Glutamatergic neuron (in vitro differentiated cells): ENCODE measurements around the gene ROPN1. TPM values are rescaled to one million over a fixed set of nuclear protein-coding genes. Genes with fewer than 3 reads are reported as not detected.
"Not testable (repeated sequence)": the region's sequence is repeated elsewhere in the genome, so short reads cannot be mapped to it uniquely, and the experiment has no call there.

Source experiments
- DNase-seq: peaks from one replicate; pipeline ENCODE4 v3.0.0; 2022
- H3K27ac Mint-ChIP-seq: one replicate; pipeline ENCODE4 v1.8.0; 2020; ENCODE audit warnings: mild to moderate bottlenecking, mixed read lengths, inconsistent platforms; ENCODE audit not compliant: unreplicated experiment
- H3K27me3 Mint-ChIP-seq: one replicate; pipeline ENCODE4 v1.8.0; 2020; ENCODE audit warnings: mild to moderate bottlenecking, moderate library complexity, mixed read lengths, inconsistent platforms; ENCODE audit not compliant: unreplicated experiment
- H3K36me3 Mint-ChIP-seq: one replicate; pipeline ENCODE4 v1.8.0; 2020; ENCODE audit warnings: mild to moderate bottlenecking, mixed read lengths, inconsistent platforms; ENCODE audit not compliant: unreplicated experiment
- H3K4me1 Mint-ChIP-seq: one replicate; pipeline ENCODE4 v1.8.0; 2020; ENCODE audit warnings: mild to moderate bottlenecking, low read depth, mixed read lengths, inconsistent platforms; ENCODE audit not compliant: unreplicated experiment
- H3K4me3 Mint-ChIP-seq: one replicate; pipeline ENCODE4 v1.8.0; 2020; ENCODE audit warnings: mild to moderate bottlenecking, mixed read lengths, inconsistent platforms; ENCODE audit not compliant: unreplicated experiment
- H3K9me3 Mint-ChIP-seq: one replicate; pipeline ENCODE4 v1.8.0; 2020; ENCODE audit warnings: mild to moderate bottlenecking, moderate library complexity, mixed read lengths, inconsistent platforms; ENCODE audit not compliant: unreplicated experiment
- CTCF ChIP-seq: fragments of 200-600 bp; sonication (generic); IDR thresholded peaks from one replicate; pipeline ENCODE4 v1.5.0; 2021; ENCODE audit not compliant: partially characterized antibody, unreplicated experiment
- total RNA-seq: library from RNA; stranded (reverse); fragmentation: NEBNext Ultra II Directional; extraction: Animal tissue kit (Norgen Biotek cat#: 25700); gene quantifications from one replicate; pipeline ENCODE4 v1.2.1, GENCODE V29; 2021; ENCODE audit not compliant: unreplicated experiment

Gene ROPN1
- total RNA-seq, 1 donor from 2014 or later = not detected

- peaks cover 5% of the 10 kb centered on the region for H3K9me3 Mint-ChIP-seq
- no peak overlapping the region for H3K4me3 Mint-ChIP-seq
- H3K36me3 Mint-ChIP-seq = no peaks in the 10 kb centered on the region
- H3K27me3 Mint-ChIP-seq = peaks cover 4% of the 10 kb centered on the region
- H3K4me1 Mint-ChIP-seq = peaks cover 12% of the 10 kb centered on the region
- H3K27ac Mint-ChIP-seq = no peak overlapping the region
- no peak for DNase-seq
- TF ChIP-seq CTCF = no peak
Measured at GRCh38 chr3:124026516-124026915, 34.6 kb upstream of the ROPN1 start.

DNA sequence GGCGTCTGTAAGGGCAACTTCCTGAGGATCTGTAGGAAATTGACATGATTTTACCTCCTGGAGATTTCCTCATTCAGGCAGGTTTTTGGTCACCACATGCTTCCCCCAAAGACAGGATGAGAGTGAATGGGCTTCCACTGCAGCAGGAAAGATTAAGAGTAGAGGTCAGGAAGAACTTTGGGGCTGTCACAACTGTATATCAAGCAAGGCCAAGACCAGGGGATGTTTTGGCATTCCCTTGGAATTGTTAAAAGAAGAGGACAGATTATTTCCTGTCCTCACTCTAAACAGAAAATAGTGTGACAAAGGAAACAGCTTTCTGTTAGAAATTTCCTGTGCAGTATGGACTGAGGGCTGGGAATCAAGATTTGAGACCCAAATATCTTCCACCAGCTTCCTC is 31.6 kb upstream of the ROPN1 start:
- not testable (repeated sequence) for H3K27me3 Mint-ChIP-seq, H3K27ac Mint-ChIP-seq, DNase-seq, H3K4me1 Mint-ChIP-seq, H3K4me3 Mint-ChIP-seq, H3K9me3 Mint-ChIP-seq
- H3K36me3 Mint-ChIP-seq = peaks cover 11% of the 10 kb centered on the region

- no peak for TF ChIP-seq CTCF
- no peak for DNase-seq
- peaks cover 31% of the 10 kb centered on the region for H3K4me1 Mint-ChIP-seq
- no peaks in the 10 kb centered on the region for H3K27me3 Mint-ChIP-seq
- H3K27ac Mint-ChIP-seq = no peak overlapping the region
- no peak overlapping the region for H3K4me3 Mint-ChIP-seq
- H3K9me3 Mint-ChIP-seq = peaks cover 3% of the 10 kb centered on the region
- peaks cover 11% of the 10 kb centered on the region for H3K36me3 Mint-ChIP-seq
Measured at GRCh38 chr3:124019291-124019690, 27.4 kb upstream of the ROPN1 start.

GRCh38 chr3:124017502-124017901 is 25.6 kb upstream of the ROPN1 start:
- H3K27ac Mint-ChIP-seq, H3K4me3 Mint-ChIP-seq, DNase-seq, H3K9me3 Mint-ChIP-seq, H3K27me3 Mint-ChIP-seq: not testable (repeated sequence)
- Mint-ChIP-seq H3K4me1 (peaks cover 32% of the 10 kb centered on the region), H3K36me3 (peaks cover 11% of the 10 kb centered on the region)

GRCh38 chr3:124016483-124016882 is 24.6 kb upstream of the ROPN1 start:
- H3K9me3 Mint-ChIP-seq, H3K27me3 Mint-ChIP-seq, H3K4me3 Mint-ChIP-seq: not testable (repeated sequence)
- peak; percentile 49 for TF ChIP-seq CTCF
- peak; percentile 77 for DNase-seq
- Mint-ChIP-seq H3K4me1 (peaks cover 32% of the 10 kb centered on the region), H3K36me3 (peaks cover 11% of the 10 kb centered on the region), H3K27ac (peak overlapping the region; percentile 30)

DNA sequence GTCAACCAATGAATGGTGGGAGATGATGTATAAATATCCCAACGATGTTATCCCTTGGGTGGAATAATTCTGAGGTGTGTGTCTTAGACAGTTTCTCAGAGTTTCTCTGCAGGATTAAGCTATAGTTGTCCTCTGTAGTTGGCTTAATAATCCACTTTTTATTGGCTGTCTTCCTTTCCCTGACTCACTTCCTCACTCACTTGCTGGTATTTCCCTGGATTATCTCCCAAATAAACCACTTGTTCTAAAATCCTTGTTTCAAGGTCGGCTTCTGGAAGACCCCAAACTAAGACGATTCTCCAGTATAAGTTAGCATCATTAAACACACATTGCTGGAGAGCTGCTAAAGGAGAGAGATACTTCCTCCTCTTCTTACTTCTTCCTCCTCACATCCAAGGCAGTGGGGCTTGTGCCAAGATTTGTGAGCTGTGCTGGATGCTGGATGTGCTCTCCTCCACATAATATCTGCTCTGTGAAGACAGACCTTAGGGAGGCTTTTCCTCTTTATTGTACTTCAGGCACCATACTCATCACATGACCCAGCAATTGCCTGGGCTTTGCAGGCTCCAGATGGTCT is 22.5 kb upstream of the ROPN1 start:
- no peaks in the 10 kb centered on the region for H3K27me3 Mint-ChIP-seq

GRCh38 chr3:124008321-124008720 is 16.4 kb upstream of the ROPN1 start:
- DNase-seq, H3K9me3 Mint-ChIP-seq, H3K4me3 Mint-ChIP-seq, H3K4me1 Mint-ChIP-seq, H3K27me3 Mint-ChIP-seq, H3K36me3 Mint-ChIP-seq, H3K27ac Mint-ChIP-seq: not testable (repeated sequence)

More for the DNA sequence above, 22.5 kb upstream of the ROPN1 start:
- Mint-ChIP-seq H3K36me3 (no peaks in the 10 kb centered on the region), H3K4me1 (peaks cover 32% of the 10 kb centered on the region), H3K27ac (no peak overlapping the region), H3K9me3 (no peaks in the 10 kb centered on the region), H3K4me3 (no peak overlapping the region)
- TF ChIP-seq CTCF = no peak
- no peak for DNase-seq
